Esophagus muscularis mucosa (tissue), 4 donors: ENCODE results near the gene ACO2. TPM values are rescaled to one million over a fixed set of nuclear protein-coding genes. Genes with fewer than 3 reads are reported as not detected.
A peak's percentile ranks its signal among the peaks of the same experiment; 100 is the strongest.

ENCODE experiments used
- DNase-seq: peaks from one replicate; pipeline ENCODE4 v3.0.0-alpha.2; 2017; ENCODE audit errors: extremely low spot score
- H3K27ac ChIP-seq, 4 donors: fragments of 200-600 bp; sonication (generic); replicated peaks in 1 of 4; 1 replicate in 3 of 4; 2 replicates in 1 of 4; pipeline ENCODE4 v1.5.1; 2016 to 2019; ENCODE audit warnings: mild to moderate bottlenecking in 1 of 4
- H3K27me3 ChIP-seq, 4 donors: fragments of 200-600 bp; sonication (generic); one replicate each; pipeline versions ENCODE4 v1.5.1 to v1.6.0; 2016 to 2019
- H3K36me3 ChIP-seq, 4 donors: fragments of 200-600 bp; sonication (generic); one replicate each; pipeline ENCODE4 v1.5.1; 2016 to 2019
- H3K4me1 ChIP-seq, 4 donors: fragments of 200-600 bp; sonication (generic); one replicate each; pipeline ENCODE4 v1.5.1; 2016 to 2019
- H3K4me3 ChIP-seq, 4 donors: fragments of 200-600 bp; sonication (generic); 1 replicate in 2 of 4; 2 replicates in 2 of 4; pipeline ENCODE4 v1.5.1; 2016 to 2019; ENCODE audit warnings: mild to moderate bottlenecking in 4 of 4, moderate library complexity in 1 of 4
- H3K9me3 ChIP-seq, 4 donors: fragments of 200-600 bp; sonication (generic); 1 replicate in 3 of 4; 2 replicates in 1 of 4; pipeline ENCODE4 v1.5.1; 2016 to 2019
- EP300 ChIP-seq: sonication (generic); formaldehyde crosslinking; IDR thresholded peaks from one replicate; pipeline ENCODE4 v1.6.1; 2017; ENCODE audit warnings: antibody characterized with exemption
- POLR2A ChIP-seq: fragments of 450-650 bp; IDR thresholded peaks from one replicate; pipeline ENCODE4 v1.6.1; 2017; ENCODE audit warnings: antibody characterized with exemption, moderate library complexity, mild to moderate bottlenecking, low read depth
- POLR2AphosphoS5 ChIP-seq, 2 donors: sonication (generic); formaldehyde crosslinking; IDR thresholded peaks; one replicate each; pipeline ENCODE4 v1.6.1; 2017; ENCODE audit warnings: antibody characterized with exemption in 2 of 2
- WGBS: methylation state at CpG from one replicate; pipeline ENCODE4 v1.1.5; 2018; 5-methylcytosine and 5-hydroxymethylcytosine counted together
- intact Hi-C: fragments of 100-400 bp; cut with DNase I; formaldehyde crosslinking; loops from one replicate; pipeline ENCODE4 v1.15.1; 2023
- total RNA-seq, 4 donors: library from RNA; depleted of rRNA; stranded (reverse); fragments of >200 nt; gene quantifications; one replicate each; pipeline versions ENCODE4 v1.1.0 to v1.2.1, GENCODE V29; 2016
- TF ChIP-seq, protein P1 (sequence below), 3 experiments: fragments of 200-600 bp in 2 of 3; fragments of 450-650 bp in 1 of 3; sonication (generic) in 2 of 3; IDR thresholded peaks; one replicate each; pipeline ENCODE4 v1.5.1; 2017 to 2019; ENCODE audit warnings: antibody characterized with exemption in 3 of 3, mild to moderate bottlenecking in 2 of 3, moderate library complexity in 1 of 3

Gene ACO2
- total RNA-seq, 4 donors from 2014 or later, result 141 to 214 (median 166) TPM

DNA sequence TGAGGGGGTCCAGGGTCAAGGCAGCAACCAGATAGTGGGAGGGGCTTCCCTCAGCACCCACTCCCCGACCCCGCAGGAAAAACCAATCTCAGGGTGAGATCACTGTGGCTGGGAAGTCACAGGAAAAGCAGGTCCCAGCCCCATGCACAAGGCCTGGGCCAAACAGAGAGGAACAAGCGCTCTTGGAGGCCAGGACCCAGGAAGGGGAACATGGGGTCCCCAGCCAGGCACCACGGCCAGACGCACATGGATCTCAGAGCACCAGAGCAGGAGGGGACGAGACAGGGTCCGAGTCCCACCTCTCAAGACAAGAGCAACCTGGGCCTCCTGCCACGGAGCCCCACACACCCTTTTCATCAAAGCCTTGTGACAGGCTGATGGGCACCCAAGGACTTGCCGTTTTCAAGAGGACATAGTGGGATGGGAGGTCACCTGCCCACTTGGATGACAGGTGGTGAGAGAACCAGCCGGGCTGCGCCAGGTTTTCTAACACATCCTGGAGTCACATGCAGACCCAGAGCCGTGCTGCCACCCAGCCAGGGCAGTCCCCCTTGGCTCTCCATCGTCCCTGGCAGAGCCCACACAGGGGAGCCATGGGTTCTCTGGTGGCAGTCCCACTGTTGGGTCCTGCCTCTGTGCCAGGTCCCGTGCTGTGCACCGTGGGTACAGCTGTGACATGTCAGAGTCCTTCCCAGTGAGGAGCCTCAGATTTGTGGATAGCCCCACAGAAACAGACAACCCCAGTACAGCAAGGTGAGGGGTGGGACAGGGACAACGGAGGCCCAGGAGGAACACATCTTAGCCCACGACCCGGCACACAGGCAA is 62.2 kb downstream of the ACO2 start:
- DNase-seq, result no peak
- H3K36me3 ChIP-seq, result peaks cover 29 to 79% (median 68%) of the 10 kb centered on the region in 4 donors
- H3K27ac ChIP-seq, result peak overlapping the region; percentile 52 to 78 (median 66)
- no peak overlapping the region for H3K4me3 ChIP-seq
- no peaks in the 10 kb centered on the region for H3K27me3 ChIP-seq
- TF ChIP-seq, protein P1, sequence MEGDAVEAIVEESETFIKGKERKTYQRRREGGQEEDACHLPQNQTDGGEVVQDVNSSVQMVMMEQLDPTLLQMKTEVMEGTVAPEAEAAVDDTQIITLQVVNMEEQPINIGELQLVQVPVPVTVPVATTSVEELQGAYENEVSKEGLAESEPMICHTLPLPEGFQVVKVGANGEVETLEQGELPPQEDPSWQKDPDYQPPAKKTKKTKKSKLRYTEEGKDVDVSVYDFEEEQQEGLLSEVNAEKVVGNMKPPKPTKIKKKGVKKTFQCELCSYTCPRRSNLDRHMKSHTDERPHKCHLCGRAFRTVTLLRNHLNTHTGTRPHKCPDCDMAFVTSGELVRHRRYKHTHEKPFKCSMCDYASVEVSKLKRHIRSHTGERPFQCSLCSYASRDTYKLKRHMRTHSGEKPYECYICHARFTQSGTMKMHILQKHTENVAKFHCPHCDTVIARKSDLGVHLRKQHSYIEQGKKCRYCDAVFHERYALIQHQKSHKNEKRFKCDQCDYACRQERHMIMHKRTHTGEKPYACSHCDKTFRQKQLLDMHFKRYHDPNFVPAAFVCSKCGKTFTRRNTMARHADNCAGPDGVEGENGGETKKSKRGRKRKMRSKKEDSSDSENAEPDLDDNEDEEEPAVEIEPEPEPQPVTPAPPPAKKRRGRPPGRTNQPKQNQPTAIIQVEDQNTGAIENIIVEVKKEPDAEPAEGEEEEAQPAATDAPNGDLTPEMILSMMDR (IDR thresholded peaks at IDR 0.05), result no peak
- no peak for TF ChIP-seq POLR2A
- TF ChIP-seq EP300, result no peak
- TF ChIP-seq POLR2AphosphoS5 (IDR thresholded peaks at IDR 0.05), result no peak
- H3K9me3 ChIP-seq, result no peaks in the 10 kb centered on the region
- H3K4me1 ChIP-seq, result peaks cover 28 to 37% (median 31%) of the 10 kb centered on the region in 4 donors
- 82% methylated on average over 13 of the region's 18 CpGs for WGBS
- intact Hi-C loops, result no loop called here

DNA sequence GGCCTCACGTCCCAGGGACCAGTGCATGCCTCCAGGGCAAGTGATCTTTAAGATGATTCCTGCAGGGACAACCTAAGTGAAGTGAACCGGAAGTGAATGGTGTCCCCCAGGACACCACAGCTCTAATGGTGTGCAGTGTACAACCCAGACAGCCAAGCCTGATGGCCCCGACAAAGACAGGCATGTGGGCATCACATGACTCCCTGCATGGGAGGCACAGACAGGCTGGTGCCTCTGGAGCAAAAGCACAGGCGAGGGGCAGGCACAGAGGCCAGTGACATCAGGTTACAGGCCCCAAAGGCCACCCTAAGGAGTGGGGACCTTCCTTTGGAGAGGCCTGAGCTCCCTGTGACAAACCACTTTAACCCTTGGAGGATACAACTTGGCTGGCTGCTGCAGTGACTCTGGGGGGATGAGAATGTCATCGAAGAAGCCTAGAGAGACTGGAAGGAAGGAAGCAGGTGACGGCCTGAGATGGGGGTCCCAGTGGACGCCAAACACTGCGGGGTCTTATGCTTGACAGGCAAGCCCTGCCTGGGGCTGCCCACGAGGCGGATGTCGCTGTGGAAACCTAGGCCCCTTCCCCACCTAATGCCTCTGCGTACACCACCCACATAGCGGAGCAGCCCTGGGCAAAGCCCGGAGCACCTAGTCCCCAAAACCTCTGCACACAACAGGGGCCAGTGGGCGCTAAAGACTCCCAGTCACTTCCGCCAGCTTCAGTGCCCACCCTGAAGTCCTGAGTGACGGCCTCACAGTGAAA is 63.0 kb downstream of the ACO2 start:
- WGBS, result 93% methylated on average over 8 of the region's 17 CpGs

DNA sequence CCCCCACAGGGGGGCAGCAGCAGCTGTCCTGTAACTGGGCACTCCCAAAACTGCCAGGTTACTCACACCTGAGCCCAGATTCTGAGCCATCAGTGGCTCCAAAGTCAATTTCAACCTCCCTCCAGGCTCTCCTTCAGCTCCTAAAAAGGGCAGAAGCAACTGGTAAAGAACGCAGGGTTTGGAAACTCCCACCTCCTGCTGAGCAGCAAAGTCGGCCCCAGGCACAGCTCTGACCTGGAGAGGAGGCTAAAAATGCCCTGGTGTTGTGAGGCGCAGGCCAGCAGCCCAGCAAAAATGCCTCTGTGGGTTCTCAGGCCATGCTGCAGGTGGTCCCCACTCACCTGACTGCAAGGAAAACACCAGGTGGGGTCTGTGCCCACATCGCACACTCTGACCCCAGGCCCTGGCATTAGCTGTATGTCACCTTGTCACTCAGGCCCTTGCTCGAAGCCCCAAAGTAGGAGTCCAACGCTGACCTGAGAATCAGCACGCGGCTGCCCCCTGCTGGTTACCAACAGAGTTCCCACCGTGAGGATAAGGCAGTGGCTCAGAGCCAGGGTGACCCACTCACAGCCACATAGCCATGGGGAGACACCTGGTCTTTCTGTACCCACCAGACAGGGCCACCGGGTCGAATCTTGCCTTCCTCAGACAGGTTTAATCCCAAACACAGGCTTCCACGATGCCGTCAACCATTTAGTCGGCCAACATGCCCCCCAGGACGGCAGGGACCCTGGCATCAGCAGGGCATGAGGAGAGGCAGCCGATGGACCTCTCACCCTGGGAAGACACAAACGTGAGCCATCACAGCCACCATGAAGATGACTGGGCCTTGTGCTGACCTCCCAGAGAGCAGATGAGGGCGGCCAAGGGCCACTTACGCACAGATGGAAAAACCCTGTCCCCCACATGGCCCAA is 64.2 kb downstream of the ACO2 start:
- intact Hi-C loops, result no loop called here
- no peak for DNase-seq
- Histone ChIP-seq H3K27ac (peak overlapping the region; percentile 65 to 78 (median 72)), H3K4me3 (no peak overlapping the region), H3K4me1 (peaks cover 18 to 29% (median 24%) of the 10 kb centered on the region in 4 donors), H3K36me3 (peaks cover 16 to 66% (median 52%) of the 10 kb centered on the region in 4 donors), H3K27me3 (no peaks in the 10 kb centered on the region), H3K9me3 (no peaks in the 10 kb centered on the region)
- TF ChIP-seq EP300 (no peak), POLR2AphosphoS5 (IDR thresholded peaks at IDR 0.05) (peak; percentile 46 to 58)
- TF ChIP-seq, protein P1 (IDR thresholded peaks at IDR 0.05), result peak; percentile 64 to 79 (median 75)
- WGBS, result 83% methylated on average over 12 of the region's 19 CpGs

More for the DNA sequence above, 63.0 kb downstream of the ACO2 start:
- Histone ChIP-seq H3K27me3 (no peaks in the 10 kb centered on the region), H3K36me3 (peaks cover 29 to 73% (median 61%) of the 10 kb centered on the region in 4 donors), H3K4me3 (no peak overlapping the region), H3K27ac (peak overlapping the region; percentile 52 to 78 (median 66)), H3K4me1 (peaks cover 20 to 29% (median 24%) of the 10 kb centered on the region in 4 donors), H3K9me3 (no peaks in the 10 kb centered on the region)
- no peak for DNase-seq
- intact Hi-C loops, result no loop called here
- no peak for TF ChIP-seq EP300
- TF ChIP-seq POLR2A, result no peak

DNA sequence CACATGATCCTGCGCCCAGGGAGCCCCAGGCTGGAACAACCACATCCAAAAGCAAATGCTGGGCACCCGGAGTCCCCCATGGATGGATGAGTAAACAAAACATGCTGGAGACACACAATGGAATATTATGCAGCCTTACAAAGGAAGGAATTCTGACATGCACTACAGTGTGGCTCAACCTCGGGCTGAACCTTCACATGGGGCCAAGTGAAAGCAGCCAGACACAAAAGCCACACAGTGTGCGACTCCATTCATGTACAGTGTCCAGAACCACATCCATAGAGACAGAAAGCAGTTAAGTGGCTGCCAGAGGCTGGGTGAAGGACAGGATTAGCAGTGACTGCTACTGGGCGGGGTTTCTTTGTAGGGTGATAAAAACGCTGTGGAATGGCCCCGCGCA is 65.3 kb downstream of the ACO2 start:
- H3K27me3 ChIP-seq, result no peaks in the 10 kb centered on the region
- intact Hi-C loops, result no loop called here
- H3K4me3 ChIP-seq, result no peak overlapping the region
- H3K9me3 ChIP-seq, result no peaks in the 10 kb centered on the region
- peaks cover 5 to 57% (median 49%) of the 10 kb centered on the region in 4 donors for H3K36me3 ChIP-seq
- no peak for DNase-seq
- H3K4me1 ChIP-seq, result peaks cover 22 to 40% (median 32%) of the 10 kb centered on the region in 4 donors
- no peak for TF ChIP-seq EP300
- TF ChIP-seq POLR2AphosphoS5 (IDR thresholded peaks at IDR 0.05), result peak in 1 of 2 donors; percentile 16
- WGBS, result 86% methylated on average over 8 of the region's 8 CpGs
- peak overlapping the region in 2 of 4 donors; percentile 65 to 78 for H3K27ac ChIP-seq

DNA sequence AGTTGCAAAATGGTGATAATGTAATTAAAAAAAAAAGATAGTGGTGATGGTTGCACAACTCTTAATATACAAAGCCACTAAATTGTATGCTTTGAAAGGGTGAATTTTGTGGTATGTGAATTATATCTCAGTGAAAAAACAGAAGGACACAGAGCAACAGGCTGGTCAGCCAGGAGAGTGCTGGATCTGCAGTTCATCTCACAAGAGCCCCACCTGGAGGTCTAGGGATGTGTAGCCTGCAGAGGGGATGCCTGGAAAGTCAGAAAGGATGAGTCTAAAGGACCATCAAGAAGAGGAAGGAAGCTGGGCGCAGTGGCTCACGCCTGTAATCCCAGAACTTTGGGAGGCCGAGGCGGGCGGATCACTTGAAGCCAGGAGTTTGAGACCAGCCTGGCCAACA is 66.3 kb downstream of the ACO2 start:
- peaks cover 5 to 56% (median 48%) of the 10 kb centered on the region in 4 donors for H3K36me3 ChIP-seq
- H3K27ac ChIP-seq, result no peak overlapping the region
- intact Hi-C loops, result no loop called here
- 78% methylated on average over 5 of the region's 5 CpGs for WGBS
- peaks cover 22 to 45% (median 39%) of the 10 kb centered on the region in 4 donors for H3K4me1 ChIP-seq
- no peak for DNase-seq
- no peak overlapping the region for H3K4me3 ChIP-seq
- no peaks in the 10 kb centered on the region for H3K27me3 ChIP-seq
- TF ChIP-seq, protein P1 (IDR thresholded peaks at IDR 0.05), result peak in 1 of 3 experiments; percentile 9
- no peak for TF ChIP-seq POLR2AphosphoS5 (IDR thresholded peaks at IDR 0.05)
- no peaks in the 10 kb centered on the region for H3K9me3 ChIP-seq
